NT2/D1 (cell line): ENCODE data around the gene PCDHGC3.

Experiments used
- DNase-seq: peaks from one replicate; pipeline ENCODE4 v3.0.0-alpha.2; 2011; ENCODE audit warnings: low read depth, low spot score
- H3K27me3 ChIP-seq: 2 replicates; pipeline ENCODE4 v1.6.0; 2011; ENCODE audit warnings: mild to moderate bottlenecking; ENCODE audit not compliant: insufficient read length, insufficient read depth
- H3K36me3 ChIP-seq: 2 replicates; pipeline ENCODE4 v1.6.1; 2011; ENCODE audit warnings: mild to moderate bottlenecking, low read length, mixed read lengths; ENCODE audit not compliant: insufficient read depth, insufficient read length
- H3K4me1 ChIP-seq: 2 replicates; pipeline ENCODE4 v1.5.1; 2011; ENCODE audit not compliant: insufficient read depth, insufficient read length
- H3K4me3 ChIP-seq: 2 replicates; pipeline ENCODE4 v1.5.1; 2011; ENCODE audit warnings: low read depth; ENCODE audit not compliant: insufficient read length
- H3K9ac ChIP-seq: 2 replicates; pipeline ENCODE4 v1.6.0; 2011; ENCODE audit warnings: low read depth; ENCODE audit not compliant: insufficient read length
- H3K9me3 ChIP-seq: 2 replicates; pipeline ENCODE4 v1.5.1; 2011; ENCODE audit warnings: mild to moderate bottlenecking, low read length; ENCODE audit not compliant: insufficient read depth
- SUZ12 ChIP-seq: IDR thresholded peaks from 2 replicates; pipeline ENCODE4 v1.6.1; 2011; ENCODE audit not compliant: insufficient read length, insufficient read depth; ENCODE audit errors: extremely low read depth
- YY1 ChIP-seq: IDR thresholded peaks from 2 replicates; pipeline ENCODE4 v1.6.1; 2011; ENCODE audit not compliant: insufficient read length, insufficient read depth
- ZNF274 ChIP-seq: IDR thresholded peaks from 2 replicates; pipeline ENCODE4 v1.6.1; 2011; ENCODE audit warnings: mild to moderate bottlenecking, low read depth, low read length

The PCDHGC3 gene

GRCh38 chr5:141437221-141437620, 38.5 kb upstream of the PCDHGC3 start:
- no peak for TF ChIP-seq ZNF274
- no peak for TF ChIP-seq SUZ12
- TF ChIP-seq YY1: no peak
- H3K9ac ChIP-seq: no peak overlapping the region
- no peaks in the 10 kb centered on the region for H3K27me3 ChIP-seq
- H3K9me3 ChIP-seq: peaks cover 7% of the 10 kb centered on the region; the same call in 1 of the 2 replicates
- no peak for DNase-seq
- no peaks in the 10 kb centered on the region for H3K36me3 ChIP-seq
- no peak overlapping the region for H3K4me3 ChIP-seq
- no peaks in the 10 kb centered on the region for H3K4me1 ChIP-seq

- no peaks in the 10 kb centered on the region for H3K36me3 ChIP-seq
- H3K9ac ChIP-seq: no peak overlapping the region
- H3K4me3 ChIP-seq: no peak overlapping the region
- no peak for DNase-seq
- H3K4me1 ChIP-seq: no peaks in the 10 kb centered on the region
- no peaks in the 10 kb centered on the region for H3K27me3 ChIP-seq
- TF ChIP-seq SUZ12: no peak
- no peak for TF ChIP-seq YY1
- TF ChIP-seq ZNF274: no peak
- peaks cover 6% of the 10 kb centered on the region for H3K9me3 ChIP-seq
Measured at GRCh38 chr5:141439411-141440141, 36.2 kb upstream of the PCDHGC3 start.

GRCh38 chr5:141440341-141440740, 35.4 kb upstream of the PCDHGC3 start:
- DNase-seq: no peak
- Histone ChIP-seq H3K4me1 (no peaks in the 10 kb centered on the region), H3K27me3 (no peaks in the 10 kb centered on the region), H3K4me3 (no peak overlapping the region), H3K9me3 (peaks cover 6% of the 10 kb centered on the region), H3K9ac (no peak overlapping the region), H3K36me3 (no peaks in the 10 kb centered on the region)
- TF ChIP-seq ZNF274 (no peak), YY1 (no peak)

- no peak overlapping the region for H3K9ac ChIP-seq
- no peaks in the 10 kb centered on the region for H3K36me3 ChIP-seq
- TF ChIP-seq YY1 (no peak), ZNF274 (no peak), SUZ12 (no peak)
- no peak overlapping the region for H3K4me3 ChIP-seq
- H3K9me3 ChIP-seq: peaks cover 6% of the 10 kb centered on the region
- H3K27me3 ChIP-seq: no peaks in the 10 kb centered on the region
- no peak for DNase-seq
- H3K4me1 ChIP-seq: no peaks in the 10 kb centered on the region
Measured at GRCh38 chr5:141441571-141442170, 34.1 kb upstream of the PCDHGC3 start.

GRCh38 chr5:141465351-141465750, 10.4 kb upstream of the PCDHGC3 start:
- TF ChIP-seq YY1: no peak
- TF ChIP-seq ZNF274: no peak
- no peak overlapping the region for H3K9ac ChIP-seq
- no peaks in the 10 kb centered on the region for H3K4me1 ChIP-seq
- no peak for DNase-seq
- no peak overlapping the region for H3K4me3 ChIP-seq
- H3K36me3 ChIP-seq: no peaks in the 10 kb centered on the region
- no peaks in the 10 kb centered on the region for H3K27me3 ChIP-seq
- no peaks in the 10 kb centered on the region for H3K9me3 ChIP-seq

GRCh38 chr5:141476132-141476911, 556 bp downstream of the PCDHGC3 start:
- peak overlapping the region; percentile 72 for H3K4me3 ChIP-seq
- no peaks in the 10 kb centered on the region for H3K9me3 ChIP-seq
- H3K4me1 ChIP-seq: peaks cover 4% of the 10 kb centered on the region
- H3K36me3 ChIP-seq: no peaks in the 10 kb centered on the region
- H3K9ac ChIP-seq: peak overlapping the region; percentile 79
- no peak for DNase-seq
- H3K27me3 ChIP-seq: peaks cover 36% of the 10 kb centered on the region
- TF ChIP-seq SUZ12: no peak
- TF ChIP-seq ZNF274: no peak
- no peak for TF ChIP-seq YY1

GRCh38 chr5:141477044-141477575, 1.3 kb downstream of the PCDHGC3 start:
- Histone ChIP-seq H3K9ac (peak overlapping the region; percentile 9), H3K4me3 (peak overlapping the region; percentile 72), H3K9me3 (no peaks in the 10 kb centered on the region), H3K27me3 (peaks cover 36% of the 10 kb centered on the region), H3K36me3 (no peaks in the 10 kb centered on the region), H3K4me1 (peaks cover 4% of the 10 kb centered on the region)
- DNase-seq: no peak
- TF ChIP-seq SUZ12 (no peak), ZNF274 (no peak), YY1 (no peak)
